ENCODE results near the gene ZBTB7C.

The ZBTB7C gene

GRCh38 chr18:48263914-48264902 is 145.0 kb downstream of the ZBTB7C start:
- DNase-seq (ENCODE audit: extremely low read depth in 1 of 2, low read depth in 1 of 2) = no peak

- no peak for DNase-seq (ENCODE audit: extremely low read depth in 1 of 2, low read depth in 1 of 2)
Measured at GRCh38 chr18:48263192-48263853, 145.9 kb downstream of the ZBTB7C start.

GRCh38 chr18:48260237-48260636 is 148.9 kb downstream of the ZBTB7C start:
- DNase-seq (ENCODE audit: extremely low read depth in 1 of 2, low read depth in 1 of 2) = no peak

- no peak for DNase-seq (ENCODE audit: extremely low read depth in 1 of 2, low read depth in 1 of 2)
Measured at GRCh38 chr18:48256848-48257247, 152.3 kb downstream of the ZBTB7C start.

- no peak for DNase-seq (ENCODE audit: extremely low read depth in 1 of 2, low read depth in 1 of 2)
Measured at GRCh38 chr18:48254077-48254602, 155.0 kb downstream of the ZBTB7C start.

GRCh38 chr18:48252525-48252924 is 156.7 kb downstream of the ZBTB7C start:
- DNase-seq (ENCODE audit: extremely low read depth in 1 of 2, low read depth in 1 of 2) = no peak

- DNase-seq (ENCODE audit: extremely low read depth in 1 of 2, low read depth in 1 of 2) = no peak
Measured at GRCh38 chr18:48250918-48251317, 158.3 kb downstream of the ZBTB7C start.

GRCh38 chr18:48250362-48250907 is 158.7 kb downstream of the ZBTB7C start:
- DNase-seq (ENCODE audit: extremely low read depth in 1 of 2, low read depth in 1 of 2) = no peak

- DNase-seq (ENCODE audit: extremely low read depth in 1 of 2, low read depth in 1 of 2) = no peak
Measured at GRCh38 chr18:48249854-48250253, 159.3 kb downstream of the ZBTB7C start.

GRCh38 chr18:48244530-48244929 is 164.7 kb downstream of the ZBTB7C start:
- no peak for DNase-seq (ENCODE audit: extremely low read depth in 1 of 2, low read depth in 1 of 2)

GRCh38 chr18:48238636-48239035 is 170.5 kb downstream of the ZBTB7C start:
- DNase-seq (ENCODE audit: extremely low read depth in 1 of 2, low read depth in 1 of 2) = no peak

- DNase-seq (ENCODE audit: extremely low read depth in 1 of 2, low read depth in 1 of 2) = no peak
Measured at GRCh38 chr18:48238206-48238605, 171.0 kb downstream of the ZBTB7C start.

GRCh38 chr18:48236822-48237221 is 172.4 kb downstream of the ZBTB7C start:
- no peak for DNase-seq (ENCODE audit: extremely low read depth in 1 of 2, low read depth in 1 of 2)

GRCh38 chr18:48230467-48231113 is 178.6 kb downstream of the ZBTB7C start:
- DNase-seq (ENCODE audit: extremely low read depth in 1 of 2, low read depth in 1 of 2) = no peak

GRCh38 chr18:48229552-48229981 is 179.6 kb downstream of the ZBTB7C start:
- DNase-seq (ENCODE audit: extremely low read depth in 1 of 2, low read depth in 1 of 2) = no peak

- no peak for DNase-seq (ENCODE audit: extremely low read depth in 1 of 2, low read depth in 1 of 2)
Measured at GRCh38 chr18:48228841-48229240, 180.3 kb downstream of the ZBTB7C start.

GRCh38 chr18:48228301-48228715 is 180.9 kb downstream of the ZBTB7C start:
- no peak for DNase-seq (ENCODE audit: extremely low read depth in 1 of 2, low read depth in 1 of 2)

GRCh38 chr18:48227206-48227605 is 182.0 kb downstream of the ZBTB7C start:
- DNase-seq (ENCODE audit: extremely low read depth in 1 of 2, low read depth in 1 of 2) = no peak

- DNase-seq (ENCODE audit: extremely low read depth in 1 of 2, low read depth in 1 of 2) = no peak
Measured at GRCh38 chr18:48226401-48226800, 182.8 kb downstream of the ZBTB7C start.

- DNase-seq (ENCODE audit: extremely low read depth in 1 of 2, low read depth in 1 of 2) = no peak
Measured at GRCh38 chr18:48222118-48222517, 187.1 kb downstream of the ZBTB7C start.

Measured in stimulated activated CD8-positive, alpha-beta memory T cell treated with anti-CD3 and anti-CD28 coated beads, Interleukin-7, amount 100 ng/mL, for 48 hours (primary cell).